CD4-positive, alpha-beta T cell treated with Interleukin-12 subunit alpha and Interleukin-12 subunit beta, for 1 hour (primary cell): ENCODE data around the gene P2RY8.
A peak's percentile ranks its signal among the peaks of the same experiment; 100 is the strongest.
"Not testable (repeated sequence)": the region's sequence is repeated elsewhere in the genome, so short reads cannot be mapped to it uniquely, and the experiment has no call there.

ENCODE experiments used
- DNase-seq: peaks from one replicate; pipeline ENCODE4 v3.0.0-alpha.2; 2020

Gene P2RY8

DNA sequence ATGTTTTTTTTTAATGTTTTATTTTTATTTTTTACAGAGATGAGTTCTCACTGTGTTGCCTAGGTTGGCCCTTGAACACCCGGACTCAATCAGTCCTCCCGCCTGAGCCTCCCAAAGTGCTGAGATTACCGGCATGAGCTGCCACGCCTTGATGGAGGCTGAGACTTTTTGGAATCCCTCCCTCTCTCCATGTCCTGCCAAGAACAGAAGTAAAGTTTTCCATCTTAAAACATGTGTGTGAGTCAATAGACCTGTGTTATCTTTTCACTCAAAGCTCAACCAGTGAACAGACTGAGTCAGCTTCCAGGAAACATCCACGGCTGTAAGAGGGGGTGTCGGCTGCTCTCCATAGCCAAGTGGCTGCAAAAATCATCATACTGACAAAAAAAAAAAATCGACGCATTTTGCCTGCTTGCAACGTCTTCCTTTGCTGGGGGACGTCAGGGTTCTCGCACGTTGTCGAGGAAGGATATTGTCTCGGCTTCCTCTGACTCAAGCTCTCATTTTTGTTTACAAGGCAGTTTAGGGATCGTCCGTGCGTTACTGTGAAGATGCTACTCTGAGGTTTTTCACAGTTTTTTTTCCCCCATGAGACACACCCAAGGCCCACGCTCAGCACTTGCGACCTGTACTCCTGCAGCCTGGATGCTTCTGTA lies 74.3 kb downstream of the P2RY8 start:
- DNase-seq = peak; percentile 86

DNA sequence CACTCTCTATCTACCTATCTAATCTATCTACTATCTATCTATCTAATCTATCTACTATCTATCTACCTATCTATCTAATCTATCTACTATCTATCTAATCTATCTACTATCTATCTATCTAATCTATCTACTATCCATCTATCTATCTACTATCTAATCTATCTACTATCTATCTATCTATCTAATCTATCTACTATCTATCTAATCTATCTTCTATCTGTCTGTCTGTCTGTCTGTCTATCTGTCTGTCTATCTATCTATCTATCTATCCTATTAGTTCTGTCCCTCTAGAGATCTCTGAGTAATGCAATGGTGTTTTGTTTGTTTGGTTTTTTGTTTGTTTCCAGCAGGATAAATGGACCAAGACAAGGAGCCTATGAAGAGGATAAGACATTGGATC lies 74.9 kb downstream of the P2RY8 start:
- DNase-seq = no peak

DNA sequence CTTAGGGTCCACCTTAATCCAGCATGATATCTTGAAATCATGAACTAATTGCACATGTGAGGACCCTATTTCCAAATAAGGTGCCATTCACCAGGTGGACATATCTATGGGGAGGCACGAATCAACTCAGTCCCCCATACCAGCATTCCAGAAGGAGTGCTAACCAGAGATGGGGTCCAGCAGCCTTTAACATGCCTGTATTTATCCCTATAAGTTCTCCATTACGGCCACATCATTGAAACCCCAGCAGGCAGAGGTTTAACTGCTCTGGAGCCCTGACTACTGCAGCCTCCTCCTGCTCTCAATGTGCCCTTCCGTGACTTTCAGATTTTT lies 81.1 kb downstream of the P2RY8 start:
- DNase-seq = no peak

DNA sequence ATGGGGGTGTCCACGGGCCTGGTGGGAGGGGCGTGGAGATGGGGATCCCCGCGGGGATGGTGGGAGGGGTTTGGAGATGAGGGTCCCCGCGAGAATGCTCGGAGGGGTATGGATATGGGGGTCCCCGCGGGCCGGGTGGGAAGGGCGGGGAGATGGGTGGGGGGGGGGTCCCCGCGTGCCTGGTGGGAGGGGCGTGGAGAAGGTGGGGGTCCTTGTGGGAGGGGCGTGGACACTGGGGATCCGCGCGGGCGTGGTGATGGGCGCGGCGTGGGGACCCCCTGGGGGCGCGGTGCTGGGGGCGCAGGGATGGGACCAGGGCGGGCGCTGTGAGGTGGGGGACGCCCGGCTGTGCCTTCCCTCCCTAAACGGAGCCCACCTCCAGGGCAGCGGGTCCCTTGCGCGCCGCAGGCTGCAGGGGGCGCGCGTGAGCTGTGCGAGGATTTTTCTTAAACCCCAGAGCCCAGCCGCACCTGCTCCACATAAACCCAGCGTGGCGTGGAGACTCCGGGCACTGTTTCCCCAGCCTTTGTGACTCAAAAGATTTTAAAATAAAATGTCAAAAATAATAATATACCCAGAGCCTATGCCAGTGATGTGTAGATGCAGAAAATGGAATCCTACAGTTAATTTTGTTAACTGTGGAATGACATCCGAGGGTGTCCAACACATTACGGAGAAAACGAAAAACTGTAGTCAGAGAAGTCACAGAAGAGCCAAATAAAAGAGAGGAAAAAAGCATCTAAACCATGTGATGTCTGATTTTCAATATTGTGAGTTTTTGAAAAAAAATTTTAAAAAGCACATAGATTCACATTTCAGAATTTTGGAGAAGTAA lies 82.8 kb downstream of the P2RY8 start:
- DNase-seq = peak; percentile 89

DNA sequence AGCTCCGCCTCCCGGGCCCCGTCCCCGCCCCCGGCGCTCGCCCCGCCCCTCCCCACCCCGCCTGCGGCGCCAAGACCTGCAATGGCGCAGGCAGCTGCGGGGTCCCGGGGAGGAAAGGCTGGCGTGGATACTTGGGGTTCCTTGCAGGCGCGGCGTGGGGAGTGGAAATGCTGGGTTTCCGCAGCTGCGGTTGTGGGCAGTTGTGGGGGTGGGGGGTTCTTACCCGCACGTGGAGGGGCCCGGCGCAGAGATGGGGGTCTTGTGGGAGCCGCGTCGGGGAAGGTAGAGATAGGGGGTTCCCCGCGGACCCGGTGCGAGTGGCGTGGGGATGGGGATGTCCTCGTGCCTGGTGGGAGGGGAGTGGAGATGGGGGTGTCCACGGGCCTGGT lies 83.6 kb downstream of the P2RY8 start:
- DNase-seq = peak; percentile 83

DNA sequence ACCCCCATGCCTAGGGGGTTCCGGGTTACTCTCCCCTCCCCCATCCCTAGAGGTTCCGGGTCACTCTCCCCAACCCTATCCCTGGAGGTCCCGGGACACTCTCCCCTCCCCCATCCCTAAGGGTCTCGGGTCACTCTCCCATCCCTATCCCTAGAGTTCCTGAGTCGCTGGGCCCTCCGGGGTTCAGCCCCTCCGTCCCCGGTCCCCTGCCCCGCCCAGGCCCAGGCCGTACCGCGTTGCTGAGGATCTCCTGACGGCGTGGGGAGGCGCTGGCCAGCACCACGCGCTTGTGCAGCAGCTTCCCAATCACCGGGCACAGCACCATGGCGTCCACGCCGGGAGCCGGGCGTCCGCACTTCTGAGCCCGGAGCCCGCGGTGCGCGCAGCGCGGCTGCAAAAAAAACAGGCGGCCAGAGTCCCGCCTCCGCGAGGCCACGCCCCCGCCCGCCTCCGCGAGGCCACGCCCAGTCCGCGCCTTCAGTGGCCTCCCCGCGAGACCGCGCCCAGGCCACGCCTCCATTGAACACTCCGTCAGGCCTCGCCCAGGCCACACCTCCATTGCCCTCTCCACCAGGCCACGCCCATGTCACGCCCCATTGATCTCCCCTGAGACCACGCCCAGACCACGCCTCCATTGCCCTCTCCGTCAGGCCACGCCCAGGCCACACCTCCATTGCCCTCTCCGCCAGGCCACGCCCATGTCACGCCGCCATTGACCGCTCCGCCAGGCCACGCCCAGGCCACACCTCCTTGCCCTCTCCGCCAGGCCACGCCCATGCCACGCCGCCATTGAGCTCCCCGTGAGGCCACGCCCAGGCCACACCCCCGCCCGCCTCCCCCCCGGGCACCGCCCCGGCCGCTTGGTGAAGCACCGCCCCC lies 84.2 kb downstream of the P2RY8 start, which contains the start of gene ASMTL:
Gene ASMTL, minus strand, starts transcription at position 394 of the 879 bp plus-strand sequence. Its CDS starts 69 bp downstream, at position 325.
- DNase-seq = peak; percentile 98

DNA sequence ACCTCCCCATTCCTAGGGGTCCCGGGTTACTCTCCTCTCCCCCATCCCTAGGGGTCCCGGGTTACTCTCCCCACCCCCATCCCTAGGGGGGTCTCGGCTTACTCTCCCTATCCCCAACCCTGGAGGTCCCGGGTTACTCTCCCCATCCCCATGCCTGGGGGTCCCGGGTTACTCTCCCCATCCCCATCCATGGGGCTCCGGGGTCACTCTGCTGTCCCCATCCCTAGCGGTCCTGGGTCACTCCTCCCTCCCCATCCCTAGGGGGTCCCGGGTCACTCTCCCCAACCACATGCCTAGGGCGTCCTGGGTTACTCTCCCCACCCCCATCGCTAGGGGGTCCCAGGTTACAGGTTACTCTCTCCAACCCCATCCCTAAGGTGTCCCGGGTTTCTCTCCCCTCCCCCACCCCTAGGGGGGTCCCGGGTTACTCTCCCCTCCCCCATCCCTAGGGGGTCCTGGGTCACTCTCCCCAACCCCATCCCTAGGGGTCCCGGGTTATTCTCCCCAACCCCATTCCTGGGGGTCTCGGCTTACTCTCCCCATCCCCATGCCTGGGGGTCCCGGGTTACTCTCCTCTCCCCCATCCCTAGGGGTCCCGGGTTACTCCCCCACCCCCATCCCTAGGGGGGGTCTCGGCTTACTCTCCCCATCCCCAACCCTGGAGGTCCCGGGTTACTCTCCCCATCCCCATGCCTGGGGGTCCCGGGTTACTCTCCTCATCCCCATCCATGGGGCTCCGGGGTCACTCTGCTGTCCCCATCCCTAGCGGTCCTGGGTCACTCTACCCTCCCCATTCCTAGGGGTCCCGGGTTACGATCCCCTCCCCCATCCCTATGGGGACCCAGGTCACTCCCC lies 85.1 kb downstream of the P2RY8 start:
- DNase-seq = no peak

DNA sequence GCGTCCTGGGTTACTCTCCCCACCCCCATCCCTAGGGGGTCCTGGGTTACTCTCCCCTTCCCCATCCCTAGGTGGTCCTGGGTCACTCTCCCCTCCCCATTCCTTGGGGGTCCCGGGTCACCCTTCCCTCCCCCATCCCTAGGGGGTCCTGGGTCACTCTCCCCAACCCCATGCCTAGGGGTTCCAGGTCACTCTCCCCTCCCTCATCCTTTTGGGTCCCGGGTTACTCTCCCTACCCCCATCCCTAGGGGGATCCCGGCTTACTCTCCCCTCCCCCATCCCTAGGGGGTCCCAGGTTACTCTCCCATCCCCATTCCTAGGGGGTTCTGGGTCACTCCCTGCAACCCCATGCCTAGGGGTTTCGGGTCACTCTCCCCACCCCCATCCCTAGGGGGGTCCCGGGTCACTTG lies 85.7 kb downstream of the P2RY8 start:
- DNase-seq = no peak

DNA sequence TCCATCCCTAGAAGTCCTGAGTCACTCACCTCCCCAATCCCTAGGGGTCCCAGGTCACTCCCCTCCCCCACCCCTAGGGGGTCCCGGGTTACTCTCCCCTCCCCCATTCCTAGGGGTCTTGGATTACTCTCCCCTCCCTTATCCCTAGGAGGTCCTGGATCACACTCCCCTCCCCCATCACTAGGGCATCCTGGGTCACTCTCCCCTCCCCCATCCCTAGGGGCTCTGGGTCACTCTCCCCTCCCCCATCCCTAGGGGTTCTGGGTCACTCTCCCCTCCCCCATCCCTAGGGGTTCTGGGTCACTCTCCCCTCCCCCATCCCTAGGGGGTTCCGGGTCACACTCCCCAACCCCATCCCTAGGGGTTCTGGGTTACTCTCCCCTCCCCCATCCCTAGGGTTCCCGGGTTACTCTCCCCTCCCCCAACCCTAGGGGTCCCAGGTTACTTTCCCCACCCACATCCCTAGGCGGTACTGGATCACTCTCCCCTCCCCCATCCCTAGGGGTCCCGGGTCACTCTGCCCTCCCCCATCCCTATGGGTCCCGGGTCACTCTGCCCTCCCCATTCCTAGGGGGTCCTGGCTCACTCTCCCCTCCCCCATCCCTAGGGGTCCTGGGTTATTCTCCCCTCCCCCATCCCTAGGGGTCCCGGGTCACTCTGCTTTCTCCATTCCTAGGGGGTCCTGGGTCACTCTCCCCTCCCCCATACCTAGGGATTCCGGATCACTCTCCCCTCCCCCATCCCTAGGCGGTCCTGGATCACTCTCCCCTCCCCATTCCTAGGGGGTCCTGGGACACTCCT lies 86.4 kb downstream of the P2RY8 start:
- DNase-seq = no peak

DNA sequence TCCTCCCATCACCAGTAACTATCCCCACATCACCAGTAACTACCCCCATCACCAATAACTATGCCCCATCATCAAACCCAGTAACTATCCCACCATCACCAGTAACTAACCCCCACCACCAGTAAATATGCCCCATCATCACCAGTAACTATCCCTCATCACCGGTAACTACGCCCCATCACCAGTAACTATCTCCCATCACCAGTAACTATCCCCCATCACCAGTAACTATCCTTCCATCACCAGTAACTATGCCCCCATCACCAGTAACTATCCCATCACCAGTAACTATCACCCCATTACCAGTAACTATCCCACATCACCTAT lies 87.2 kb downstream of the P2RY8 start:
- no peak for DNase-seq

DNA sequence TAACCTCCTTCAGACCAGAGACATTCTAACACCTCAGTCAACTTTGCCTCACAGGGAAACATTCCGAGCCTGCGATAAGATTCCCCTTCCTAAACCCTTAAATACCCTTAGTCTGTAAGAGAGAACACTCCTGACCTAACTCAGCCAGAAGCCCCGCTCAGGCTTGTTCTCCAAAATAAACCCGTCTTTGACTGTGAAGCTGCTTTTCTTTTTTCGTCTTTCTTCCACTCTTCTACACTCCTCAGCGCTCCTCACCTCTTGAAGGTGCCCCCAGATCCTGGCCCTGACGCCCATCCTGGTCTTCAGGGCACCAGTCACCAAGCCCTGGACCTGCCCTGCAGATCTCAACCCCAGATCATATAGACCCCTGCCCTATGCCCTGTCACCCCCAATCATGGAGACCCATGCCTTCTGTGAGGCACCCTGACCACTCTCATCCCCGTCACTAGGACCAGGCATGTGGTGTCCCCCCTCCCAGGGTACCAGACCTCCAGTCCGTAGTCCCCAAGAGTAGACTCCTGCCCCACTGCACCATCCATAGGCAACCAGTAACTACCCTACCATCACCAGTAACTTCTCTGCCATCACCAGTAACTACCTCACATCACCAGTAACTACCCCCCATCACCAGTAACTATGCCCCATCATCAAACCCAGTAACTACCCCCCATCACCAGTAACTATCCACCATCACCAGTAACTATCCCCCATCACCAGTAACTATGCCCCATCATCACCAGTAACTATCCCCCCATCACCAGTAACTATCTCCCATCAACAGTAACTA lies 87.8 kb downstream of the P2RY8 start:
- no peak for DNase-seq

DNA sequence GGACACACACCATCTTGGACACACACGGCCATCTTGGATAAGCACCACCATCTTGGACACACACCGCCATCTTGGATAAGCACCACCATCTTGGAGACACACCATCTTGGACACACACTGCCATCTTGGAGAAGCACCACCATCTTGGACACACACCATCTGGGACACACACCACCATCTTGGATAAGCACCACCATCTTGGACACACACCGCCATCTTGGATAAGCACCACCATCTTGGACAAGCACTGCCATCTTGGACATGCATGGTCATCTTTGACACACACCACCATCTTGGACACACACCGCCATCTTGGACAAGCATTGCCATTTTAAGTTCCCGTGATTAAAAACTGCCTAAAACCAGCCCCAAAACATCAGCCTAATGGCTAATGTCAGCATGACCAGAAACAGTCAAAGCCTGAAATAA lies 88.4 kb downstream of the P2RY8 start:
- not testable (repeated sequence) for DNase-seq

DNA sequence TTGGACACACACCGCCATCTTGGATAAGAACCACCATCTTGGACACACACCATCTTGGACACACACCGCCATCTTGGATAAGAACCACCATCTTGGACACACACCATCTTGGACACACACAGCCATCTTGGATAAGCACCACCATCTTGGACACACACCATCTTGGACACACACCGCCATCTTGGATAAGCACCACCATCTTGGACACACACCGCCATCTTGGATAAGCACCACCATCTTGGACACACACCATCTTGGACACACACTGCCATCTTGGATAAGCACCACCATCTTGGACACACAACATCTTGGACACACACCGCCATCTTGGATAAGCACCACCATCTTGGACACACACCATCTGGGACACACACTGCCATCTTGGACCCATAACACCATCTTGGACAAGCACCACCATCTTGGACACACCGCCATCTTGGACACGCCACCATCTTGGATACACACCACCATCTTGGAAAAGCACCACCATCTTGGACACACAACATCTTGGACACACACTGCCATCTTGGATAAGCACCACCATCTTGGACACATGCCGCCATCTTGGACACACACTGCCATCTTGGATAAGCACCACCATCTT lies 88.9 kb downstream of the P2RY8 start:
- not testable (repeated sequence) for DNase-seq

DNA sequence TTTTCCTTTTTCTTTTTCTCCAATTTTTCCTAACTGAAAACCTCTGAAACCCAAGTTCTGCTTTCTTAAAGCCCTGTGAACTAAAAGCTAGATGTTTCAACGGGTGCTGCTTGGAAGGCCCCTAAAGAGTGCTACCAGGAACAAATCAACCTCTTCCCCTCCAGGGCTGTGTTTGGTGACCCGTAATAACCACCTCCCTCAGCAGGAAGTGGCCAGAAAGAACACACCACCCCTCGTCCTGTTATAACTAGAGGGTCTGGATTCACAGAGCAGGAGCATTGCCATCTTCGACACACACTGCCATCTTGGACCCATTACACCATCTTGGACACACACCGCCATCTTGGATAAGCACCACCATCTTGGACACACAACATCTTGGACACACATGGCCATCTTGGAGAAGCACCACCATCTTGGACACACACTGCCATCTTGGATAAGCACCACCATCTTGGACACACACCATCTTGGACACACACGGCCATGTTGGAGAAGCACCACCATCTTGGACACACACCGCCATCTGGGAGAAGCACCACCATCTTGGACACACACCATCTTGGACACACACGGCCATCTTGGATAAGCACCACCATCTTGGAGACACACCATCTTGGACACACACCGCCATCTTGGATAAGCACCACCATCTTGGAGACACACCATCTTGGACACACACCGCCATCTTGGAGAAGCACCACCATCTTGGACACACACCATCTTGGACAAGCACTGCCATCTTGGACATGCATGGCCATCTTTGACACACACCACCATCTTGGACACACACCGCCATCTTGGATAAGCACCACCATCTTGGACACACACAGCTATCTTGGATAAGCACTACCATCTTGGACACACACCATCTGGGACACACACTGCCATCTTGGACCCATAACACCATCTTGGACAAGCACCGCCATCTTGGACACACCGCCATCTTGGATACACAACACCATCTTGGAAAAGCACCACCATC lies 89.7 kb downstream of the P2RY8 start:
- DNase-seq = not testable (repeated sequence)

DNA sequence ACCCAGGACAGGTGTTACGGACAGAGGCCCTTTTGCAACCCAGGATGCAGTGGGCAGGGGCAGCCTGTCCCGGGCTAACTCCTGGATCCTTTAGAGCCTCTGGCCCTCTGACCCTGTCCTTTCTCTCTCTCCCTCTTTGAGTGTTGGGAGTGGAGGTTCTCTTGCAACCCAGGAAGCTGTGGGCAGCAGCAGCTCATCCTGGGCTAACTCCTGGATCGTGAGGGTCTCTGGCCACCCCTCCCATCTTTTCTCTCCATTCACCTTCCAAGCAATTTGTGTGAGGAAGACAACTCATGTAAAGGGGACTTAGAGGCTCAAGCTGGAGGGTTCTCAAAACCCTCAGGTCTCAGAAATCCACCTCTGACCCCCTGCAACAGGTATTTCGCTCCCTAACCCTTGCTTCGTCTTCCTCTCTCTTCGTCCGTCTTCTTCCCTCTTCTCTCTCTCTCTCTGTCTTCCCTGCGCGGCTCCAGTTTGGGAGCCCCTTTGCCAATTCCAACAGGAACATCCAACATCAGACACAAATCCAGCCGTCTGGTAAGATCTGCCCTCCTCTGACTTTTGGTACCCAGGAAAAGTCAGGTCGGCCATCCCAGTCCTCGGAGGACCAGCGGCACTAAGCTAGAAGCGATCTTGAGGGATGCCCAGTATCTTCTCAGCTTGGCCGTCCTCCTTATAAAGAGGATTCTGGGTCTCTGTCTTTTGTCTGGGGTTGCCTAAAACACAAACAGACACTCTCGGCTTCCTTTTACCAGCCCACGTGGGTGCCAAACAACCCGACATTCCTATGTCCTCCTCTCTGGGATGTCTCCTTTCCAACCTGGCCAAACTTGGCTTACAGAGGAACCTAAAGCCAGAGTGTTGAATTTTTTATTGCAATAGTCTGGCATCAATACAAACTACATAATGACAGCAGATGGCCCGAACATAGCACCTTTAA lies 92.2 kb downstream of the P2RY8 start:
- no peak for DNase-seq

DNA sequence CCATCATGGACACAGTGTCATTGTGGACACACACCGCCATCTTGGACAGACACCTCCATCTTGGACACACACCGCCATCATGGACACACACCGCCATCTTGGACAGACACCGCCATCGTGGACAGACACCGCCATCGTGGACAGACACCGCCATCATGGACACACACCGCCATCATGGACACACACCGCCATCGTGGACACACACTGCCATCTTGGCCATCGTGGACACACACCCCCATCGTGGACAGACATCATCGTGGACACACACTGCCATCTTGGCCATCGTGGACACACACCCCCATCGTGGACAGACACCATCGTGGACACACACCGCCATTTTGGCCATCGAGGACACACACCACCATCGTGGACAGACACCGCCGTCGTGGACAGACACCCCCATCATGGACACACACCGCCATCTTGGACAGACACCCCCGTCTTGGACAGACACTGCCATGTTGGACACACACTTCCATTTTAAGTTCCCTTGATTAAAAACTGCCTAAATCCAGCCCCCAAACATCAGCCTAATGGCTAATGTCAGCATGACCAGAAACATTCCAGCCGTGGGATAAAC lies 93.4 kb downstream of the P2RY8 start:
- no peak for DNase-seq

DNA sequence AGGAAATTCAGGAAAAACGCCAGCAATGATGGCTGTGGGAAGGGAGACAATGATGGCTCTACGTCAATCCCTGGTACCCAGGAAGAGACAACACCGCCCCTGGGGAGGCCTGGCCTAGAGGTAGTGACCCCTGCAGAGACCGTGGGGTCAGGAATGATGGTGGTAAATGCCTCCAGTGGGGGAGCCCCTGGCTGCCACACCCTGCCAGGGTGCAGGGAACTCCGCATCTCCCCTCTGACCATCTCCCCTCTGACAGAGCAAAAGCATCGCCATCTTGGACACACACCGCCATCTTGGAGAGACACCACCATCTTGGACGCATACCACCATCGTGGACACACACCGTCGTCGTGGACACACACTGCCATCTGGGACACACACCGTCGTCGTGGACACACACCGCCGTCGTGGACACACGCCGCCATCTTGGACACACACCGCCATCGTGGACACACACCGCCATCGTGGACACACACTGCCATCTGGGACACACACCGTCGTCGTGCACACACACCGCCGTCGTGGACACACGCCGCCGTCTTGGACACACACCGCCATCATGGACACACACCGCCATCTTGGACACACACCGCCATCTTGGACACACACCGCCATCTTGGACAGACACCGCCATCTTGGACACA lies 94.1 kb downstream of the P2RY8 start:
- no peak for DNase-seq
